Right lobe of liver (tissue), 6 donors: ENCODE results near the gene PCDHGB1. TPM values are rescaled to one million over a fixed set of nuclear protein-coding genes. Genes with fewer than 3 reads are reported as not detected.

Source experiments
- ATAC-seq, 4 donors: fragments of 200-7000 bp; cut with Tn5 transposase; one replicate each; pipeline ENCODE4 v1.9.1; 2020; ENCODE audit warnings: mild to moderate bottlenecking in 4 of 4, moderate library complexity in 4 of 4
- DNase-seq, 3 donors: peaks; one replicate each; pipeline ENCODE4 v3.0.0-alpha.2; 2020
- H3K27ac ChIP-seq, 3 donors: fragments of 200-600 bp; one replicate each; pipeline ENCODE4 v1.8.0; 2022
- H3K27me3 ChIP-seq, 2 donors: fragments of 200-600 bp; one replicate each; pipeline ENCODE4 v1.8.0; 2022
- H3K36me3 ChIP-seq, 4 donors: fragments of 200-600 bp; sonication (generic) in 1 of 4; one replicate each; pipeline versions ENCODE4 v1.5.1 to v1.8.0; 2017 to 2022; ENCODE audit warnings: control low read depth in 1 of 4
- H3K4me1 ChIP-seq, 4 donors: fragments of 200-600 bp; sonication (generic) in 1 of 4; one replicate each; pipeline versions ENCODE4 v1.5.1 to v1.8.0; 2017 to 2022; ENCODE audit warnings: control low read depth in 1 of 4
- H3K4me3 ChIP-seq, 3 donors: fragments of 200-600 bp; one replicate each; pipeline ENCODE4 v1.8.0; 2022
- H3K9me3 ChIP-seq, 4 donors: fragments of 200-600 bp; sonication (generic) in 1 of 4; one replicate each; pipeline versions ENCODE4 v1.5.1 to v1.8.0; 2017 to 2022; ENCODE audit warnings: control low read depth in 1 of 4
- CTCF ChIP-seq, 4 donors: fragments of 200-600 bp in 3 of 4; fragments of 450-650 bp in 1 of 4; IDR thresholded peaks; one replicate each; pipeline versions ENCODE4 v1.5.1 to v1.8.0; 2016 to 2022; ENCODE audit warnings: antibody characterized with exemption in 4 of 4, mild to moderate bottlenecking in 2 of 4
- POLR2A ChIP-seq: fragments of 450-650 bp; IDR thresholded peaks from one replicate; pipeline ENCODE4 v1.6.1; 2017; ENCODE audit warnings: antibody characterized with exemption, mild to moderate bottlenecking
- WGBS: methylation state at CpG from one replicate; pipeline ENCODE4 v1.1.6; 2018; ENCODE audit warnings: low coverage, low lambda C conversion rate; ENCODE audit not compliant: insufficient coverage; ENCODE audit errors: missing lambda C conversion rate; 5-methylcytosine and 5-hydroxymethylcytosine counted together
- intact Hi-C, 2 donors: fragments of 100-400 bp; cut with DNase I; formaldehyde crosslinking; loops; one replicate each; pipeline versions ENCODE4 v1.11.2 to v1.14.1; 2022
- total RNA-seq, 6 experiments: library from RNA; depleted of rRNA in 2 of 6; stranded (reverse); fragments of >200 nt in 2 of 6; fragmentation: NEBNext Ultra II Directional in 3 of 6; extraction: Animal tissue kit (Norgen Biotek cat#: 25700) in 3 of 6; gene quantifications; one replicate each; pipeline versions ENCODE4 v1.1.0 to v1.2.4, GENCODE V29; 2016 to 2023
- donor health status: DM: no; HTN: yes; CAD: no.
- donor health status: DM: no; HTN: no; CAD: no.
- donor health status: DM: no; HTN: no; CAD: no.
- donor health status: DM: no; HTN: yes; CAD: no.
- donor health status: DM: no; HTN: yes; CAD: no.

Gene PCDHGB1
- total RNA-seq, 6 experiments from 2014 or later = 0.37 to 1.2 (median 0.52) TPM

GRCh38 chr5:141360685-141361084, 10.8 kb downstream of the PCDHGB1 start:
- ATAC-seq = no peak
- DNase-seq = no peak
- TF ChIP-seq POLR2A (no peak), CTCF (IDR thresholded peaks at IDR 0.05) (no peak)
- no peak overlapping the region for H3K27ac ChIP-seq
- peaks cover 0 to 3% of the 10 kb centered on the region in 2 donors for H3K27me3 ChIP-seq
- intact Hi-C loops = no loop called here
- H3K4me1 ChIP-seq = no peaks in the 10 kb centered on the region
- no peak overlapping the region for H3K4me3 ChIP-seq
- peaks cover 0 to 3% (median under 1%) of the 10 kb centered on the region in 4 donors for H3K9me3 ChIP-seq
- WGBS = 33% methylated on average over 14 of the region's 15 CpGs
- no peaks in the 10 kb centered on the region for H3K36me3 ChIP-seq

- Histone ChIP-seq H3K27ac (no peak overlapping the region), H3K9me3 (peaks cover 0 to 13% (median 1%) of the 10 kb centered on the region in 4 donors)
Measured at GRCh38 chr5:141362719-141363118, 12.8 kb downstream of the PCDHGB1 start.

GRCh38 chr5:141363952-141364660, 14.2 kb downstream of the PCDHGB1 start, which contains the start of gene PCDHGA5:
TSS of gene PCDHGA5 (plus strand) at chr5:141364162. CDS start at chr5:141364331, 169 bp downstream.
- no peaks in the 10 kb centered on the region for H3K4me1 ChIP-seq
- 16% methylated on average over 20 of the region's 34 CpGs for WGBS
- H3K27ac ChIP-seq = no peak within 1 kb of the TSS
- DNase-seq = no peak
- intact Hi-C loops = no loop called here
- H3K36me3 ChIP-seq = no peaks in the 10 kb centered on the region
- H3K27me3 ChIP-seq = peaks cover 0 to 3% of the 10 kb centered on the region in 2 donors
- TF ChIP-seq CTCF (IDR thresholded peaks at IDR 0.05) (no peak), POLR2A (no peak)
- ATAC-seq = no peak
- H3K9me3 ChIP-seq = peaks cover 0 to 13% (median 1%) of the 10 kb centered on the region in 4 donors
- no peak within 1 kb of the TSS for H3K4me3 ChIP-seq

More at GRCh38 chr5:141362719-141363118, 12.8 kb downstream of the PCDHGB1 start:
- DNase-seq (no peak), ATAC-seq (no peak)
- Histone ChIP-seq H3K4me3 (no peak overlapping the region), H3K4me1 (no peaks in the 10 kb centered on the region), H3K36me3 (no peaks in the 10 kb centered on the region), H3K27me3 (peaks cover 0 to 3% of the 10 kb centered on the region in 2 donors)
- intact Hi-C loops = no loop called here
- no peak for TF ChIP-seq CTCF (IDR thresholded peaks at IDR 0.05)
- no peak for TF ChIP-seq POLR2A

- Histone ChIP-seq H3K27ac (no peak overlapping the region), H3K4me3 (no peak overlapping the region), H3K36me3 (no peaks in the 10 kb centered on the region), H3K27me3 (no peaks in the 10 kb centered on the region), H3K9me3 (peaks cover 0 to 13% (median 1%) of the 10 kb centered on the region in 4 donors), H3K4me1 (no peaks in the 10 kb centered on the region)
- intact Hi-C loops = no loop called here
- ATAC-seq (no peak), DNase-seq (no peak)
- 20% methylated on average over 17 of the region's 46 CpGs for WGBS
- TF ChIP-seq CTCF (IDR thresholded peaks at IDR 0.05) = no peak
- no peak for TF ChIP-seq POLR2A
Measured at GRCh38 chr5:141366016-141366896, 16.4 kb downstream of the PCDHGB1 start.
